ENCODE results near the gene PLVAP.

PLVAP gene

DNA sequence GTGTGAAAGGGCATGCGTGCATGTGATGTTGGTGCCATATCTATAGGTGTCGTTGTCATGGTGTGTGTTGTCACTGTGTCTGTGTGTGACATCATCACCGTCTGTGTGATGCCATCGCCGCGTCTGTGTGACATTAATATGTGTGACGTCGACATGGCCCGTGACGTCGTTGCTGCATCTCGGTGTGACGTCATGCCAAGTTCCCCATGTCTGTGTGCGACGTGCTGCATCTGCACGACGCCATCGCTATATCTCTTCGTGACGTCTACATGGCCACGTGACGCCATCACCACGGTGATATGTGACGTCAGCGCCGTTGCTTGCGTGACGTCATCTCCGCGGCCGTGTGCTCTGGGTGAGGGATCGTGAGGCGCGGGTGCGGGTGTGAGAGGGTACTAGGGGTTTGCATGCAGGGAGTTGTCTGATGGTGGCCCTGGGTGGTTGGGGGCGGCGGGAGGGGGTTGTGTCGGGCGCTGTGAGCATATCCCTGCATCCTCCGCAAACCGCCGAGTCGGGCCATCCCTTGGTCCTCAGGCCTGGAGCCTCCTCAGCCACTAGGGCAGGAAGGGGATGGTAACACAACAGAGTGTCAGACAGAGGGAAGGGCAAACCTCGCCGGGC lies 25.2 kb downstream of the PLVAP start:
- H3K4me1 ChIP-seq (ENCODE audit: insufficient read depth, low read length) = no peaks in the 10 kb centered on the region
- H3K27ac ChIP-seq (ENCODE audit: low read depth, low read length) = no peak overlapping the region
- no peak overlapping the region for H3K9ac ChIP-seq (ENCODE audit: low read length)
- H3K36me3 ChIP-seq (ENCODE audit: insufficient read depth, low read length) = no peaks in the 10 kb centered on the region
- H3K27me3 ChIP-seq (ENCODE audit: control insufficient read depth in 1 of 2, insufficient read depth in 2 of 2, low read length in 2 of 2) = peaks cover 5 to 11% of the 10 kb centered on the region in 2 donors
- H3K4me3 ChIP-seq (ENCODE audit: low read depth in 1 of 2, low read length in 2 of 2) = no peak overlapping the region
- H3K9me3 ChIP-seq (ENCODE audit: low read length) = no peaks in the 10 kb centered on the region

DNA sequence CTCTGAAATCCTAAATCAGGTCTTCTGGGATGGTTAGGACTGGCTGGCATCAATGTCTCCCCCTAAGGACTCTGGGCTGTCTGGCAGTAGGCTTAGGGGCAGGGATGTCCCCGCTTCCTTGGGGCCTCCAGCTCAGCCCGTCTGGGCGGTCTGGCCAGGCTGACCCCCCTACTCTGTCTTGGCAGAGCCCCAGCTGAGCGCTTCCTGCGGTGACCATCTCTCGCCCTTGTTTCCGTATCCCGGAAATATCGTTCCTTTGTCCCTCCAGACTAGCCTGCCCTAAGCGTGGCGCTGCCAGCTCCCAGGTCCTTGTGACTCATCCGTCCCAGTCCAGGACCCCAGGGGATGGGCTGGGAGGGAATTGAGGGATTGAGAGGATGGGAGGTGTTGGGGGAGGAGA lies 28.4 kb downstream of the PLVAP start:
- Histone ChIP-seq H3K9me3 (ENCODE audit: low read length) (no peaks in the 10 kb centered on the region), H3K4me3 (ENCODE audit: low read depth in 1 of 2, low read length in 2 of 2) (no peak overlapping the region), H3K27me3 (ENCODE audit: control insufficient read depth in 1 of 2, insufficient read depth in 2 of 2, low read length in 2 of 2) (peaks cover 5 to 11% of the 10 kb centered on the region in 2 donors), H3K36me3 (ENCODE audit: insufficient read depth, low read length) (no peaks in the 10 kb centered on the region), H3K9ac (ENCODE audit: low read length) (no peak overlapping the region), H3K27ac (ENCODE audit: low read depth, low read length) (no peak overlapping the region), H3K4me1 (ENCODE audit: insufficient read depth, low read length) (no peaks in the 10 kb centered on the region)

DNA sequence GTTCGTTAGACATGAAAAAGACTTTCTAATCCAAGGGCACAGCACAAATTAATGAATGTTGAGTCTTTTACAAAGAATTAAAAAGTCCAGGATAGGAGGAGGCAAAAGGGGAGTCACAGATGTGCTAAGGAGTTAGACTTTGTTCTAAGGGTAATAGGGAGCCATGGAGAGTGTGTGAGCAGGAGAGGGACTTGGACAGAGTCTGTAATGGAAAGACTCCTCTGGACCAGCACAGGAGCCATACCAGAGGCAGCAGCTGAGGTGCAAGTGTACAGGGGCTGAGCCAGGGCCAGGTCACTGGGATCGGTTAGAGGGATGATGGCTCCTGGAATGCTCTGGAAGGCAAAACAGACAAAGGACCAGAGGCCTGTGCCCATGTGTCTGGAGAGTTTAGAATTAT lies 29.3 kb downstream of the PLVAP start:
- H3K4me3 ChIP-seq (ENCODE audit: low read depth in 1 of 2, low read length in 2 of 2) = no peak overlapping the region
- H3K36me3 ChIP-seq (ENCODE audit: insufficient read depth, low read length) = no peaks in the 10 kb centered on the region
- no peaks in the 10 kb centered on the region for H3K4me1 ChIP-seq (ENCODE audit: insufficient read depth, low read length)
- H3K27ac ChIP-seq (ENCODE audit: low read depth, low read length) = no peak overlapping the region
- H3K9ac ChIP-seq (ENCODE audit: low read length) = no peak overlapping the region
- H3K27me3 ChIP-seq (ENCODE audit: control insufficient read depth in 1 of 2, insufficient read depth in 2 of 2, low read length in 2 of 2) = peaks cover 5 to 11% of the 10 kb centered on the region in 2 donors
- H3K9me3 ChIP-seq (ENCODE audit: low read length) = no peaks in the 10 kb centered on the region

DNA sequence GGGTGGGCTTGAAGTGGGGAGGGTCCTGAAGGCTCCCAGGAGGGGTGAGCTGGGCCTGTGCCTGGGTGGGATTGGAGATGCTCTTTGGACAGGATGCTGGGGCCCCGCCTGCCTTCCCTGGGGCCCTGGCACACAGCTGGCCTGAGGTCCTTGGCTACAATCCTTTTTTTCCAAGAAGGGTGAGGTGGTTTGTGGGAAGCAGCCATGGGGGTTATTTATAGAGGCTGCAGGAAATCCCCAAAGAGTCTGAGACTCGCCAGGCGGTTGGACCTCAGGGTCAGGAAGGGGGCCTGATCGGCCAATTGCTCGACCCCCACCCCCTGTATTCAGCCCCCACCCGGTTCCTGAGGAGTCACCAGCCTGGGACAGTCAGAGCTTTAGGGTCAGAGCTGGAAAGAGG lies 29.8 kb downstream of the PLVAP start:
- Histone ChIP-seq H3K4me3 (ENCODE audit: low read depth in 1 of 2, low read length in 2 of 2) (no peak overlapping the region), H3K27ac (ENCODE audit: low read depth, low read length) (no peak overlapping the region)

DNA sequence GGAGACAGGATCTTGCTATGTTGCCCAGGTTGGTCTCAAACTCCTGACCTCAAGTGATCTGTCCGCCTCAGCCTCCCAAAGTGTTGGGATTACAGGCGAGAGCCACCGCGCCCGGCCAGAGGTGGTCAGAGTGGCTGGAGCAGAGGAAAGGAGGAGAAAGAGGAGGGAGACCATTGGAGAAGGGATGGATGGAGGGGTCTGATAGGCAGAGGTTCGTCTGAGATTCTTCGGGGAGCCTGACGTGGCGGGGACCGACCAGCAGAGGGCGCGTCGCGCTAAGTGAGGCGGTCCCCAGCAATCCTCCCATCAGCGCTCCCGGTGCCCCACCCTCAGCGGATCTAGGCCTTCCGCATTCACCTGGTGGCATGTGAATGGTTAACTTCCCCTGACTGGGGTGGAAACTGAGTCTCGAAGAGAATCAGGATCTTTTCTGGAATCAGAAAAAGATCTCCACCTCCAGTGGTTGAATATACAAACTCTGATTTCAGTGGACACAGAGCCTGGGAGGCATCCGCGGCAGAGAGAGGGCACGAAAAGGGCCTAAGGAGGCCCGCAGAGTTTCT lies 31.0 kb downstream of the PLVAP start:
- no peak overlapping the region for H3K4me3 ChIP-seq (ENCODE audit: low read depth in 1 of 2, low read length in 2 of 2)
- H3K27ac ChIP-seq (ENCODE audit: low read depth, low read length) = no peak overlapping the region
- no peaks in the 10 kb centered on the region for H3K36me3 ChIP-seq (ENCODE audit: insufficient read depth, low read length)
- H3K4me1 ChIP-seq (ENCODE audit: insufficient read depth, low read length) = no peaks in the 10 kb centered on the region
- peaks cover 5 to 10% of the 10 kb centered on the region in 2 donors for H3K27me3 ChIP-seq (ENCODE audit: control insufficient read depth in 1 of 2, insufficient read depth in 2 of 2, low read length in 2 of 2)
- H3K9ac ChIP-seq (ENCODE audit: low read length) = no peak overlapping the region
- no peaks in the 10 kb centered on the region for H3K9me3 ChIP-seq (ENCODE audit: low read length)

More for the DNA sequence above, 29.8 kb downstream of the PLVAP start:
- no peaks in the 10 kb centered on the region for H3K4me1 ChIP-seq (ENCODE audit: insufficient read depth, low read length)
- no peaks in the 10 kb centered on the region for H3K36me3 ChIP-seq (ENCODE audit: insufficient read depth, low read length)
- no peak overlapping the region for H3K9ac ChIP-seq (ENCODE audit: low read length)
- H3K9me3 ChIP-seq (ENCODE audit: low read length) = no peaks in the 10 kb centered on the region
- peaks cover 5 to 11% of the 10 kb centered on the region in 2 donors for H3K27me3 ChIP-seq (ENCODE audit: control insufficient read depth in 1 of 2, insufficient read depth in 2 of 2, low read length in 2 of 2)

- no peaks in the 10 kb centered on the region for H3K27me3 ChIP-seq (ENCODE audit: control insufficient read depth in 1 of 2, insufficient read depth in 2 of 2, low read length in 2 of 2)
- no peak overlapping the region for H3K27ac ChIP-seq (ENCODE audit: low read depth, low read length)
- peaks cover 8% of the 10 kb centered on the region for H3K4me1 ChIP-seq (ENCODE audit: insufficient read depth, low read length)
- no peak overlapping the region for H3K9ac ChIP-seq (ENCODE audit: low read length)
- H3K36me3 ChIP-seq (ENCODE audit: insufficient read depth, low read length) = no peaks in the 10 kb centered on the region
- no peaks in the 10 kb centered on the region for H3K9me3 ChIP-seq (ENCODE audit: low read length)
- no peak overlapping the region for H3K4me3 ChIP-seq (ENCODE audit: low read depth in 1 of 2, low read length in 2 of 2)
Measured at GRCh38 chr19:17341845-17342244, 35.3 kb downstream of the PLVAP start.

DNA sequence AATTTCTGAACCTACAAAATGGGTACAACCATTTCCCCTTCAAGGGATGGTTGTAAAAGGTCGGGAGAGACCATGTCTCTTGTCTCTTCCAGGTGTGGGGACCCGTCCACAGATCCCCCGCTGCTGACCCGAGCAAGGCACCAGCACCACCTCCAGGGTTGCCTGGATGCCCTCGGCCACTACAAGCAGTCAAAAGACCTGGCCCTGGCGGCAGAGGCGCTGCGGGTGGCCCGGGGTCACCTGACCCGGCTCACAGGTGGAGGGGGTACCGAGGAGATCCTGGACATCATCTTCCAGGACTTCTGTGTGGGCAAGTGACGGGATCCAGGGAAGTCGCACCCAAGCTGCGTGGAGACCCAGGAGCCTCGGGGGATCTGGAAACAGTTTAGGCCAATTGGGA lies 35.8 kb downstream of the PLVAP start:
- Histone ChIP-seq H3K27ac (ENCODE audit: low read depth, low read length) (no peak overlapping the region), H3K4me1 (ENCODE audit: insufficient read depth, low read length) (peaks cover 8% of the 10 kb centered on the region), H3K4me3 (ENCODE audit: low read depth in 1 of 2, low read length in 2 of 2) (no peak overlapping the region), H3K27me3 (ENCODE audit: control insufficient read depth in 1 of 2, insufficient read depth in 2 of 2, low read length in 2 of 2) (no peaks in the 10 kb centered on the region), H3K9ac (ENCODE audit: low read length) (no peak overlapping the region), H3K36me3 (ENCODE audit: insufficient read depth, low read length) (no peaks in the 10 kb centered on the region), H3K9me3 (ENCODE audit: low read length) (no peaks in the 10 kb centered on the region)

DNA sequence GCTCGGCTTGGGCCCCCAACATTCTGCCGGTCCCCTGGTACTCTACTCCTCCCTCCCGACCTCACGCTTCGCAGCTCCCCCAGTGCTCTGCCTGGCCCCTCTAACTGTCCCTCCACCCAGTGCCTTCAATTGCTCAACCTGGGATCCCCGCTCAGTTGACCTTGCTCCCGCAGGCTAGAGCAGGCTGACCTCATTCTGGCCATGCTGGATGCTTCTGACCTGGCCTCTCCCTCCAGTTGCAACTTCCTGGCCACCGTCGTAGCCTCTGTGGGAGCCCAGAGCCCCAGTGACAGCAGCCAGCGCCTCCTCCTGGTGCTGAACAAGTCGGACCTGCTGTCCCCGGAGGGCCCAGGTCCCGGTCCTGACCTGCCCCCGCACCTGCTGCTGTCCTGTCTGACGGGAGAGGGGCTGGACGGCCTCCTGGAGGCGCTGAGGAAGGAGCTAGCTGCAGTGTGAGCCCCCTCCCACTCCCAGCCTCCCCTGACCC lies 36.2 kb downstream of the PLVAP start:
- H3K36me3 ChIP-seq (ENCODE audit: insufficient read depth, low read length) = no peaks in the 10 kb centered on the region
- H3K9ac ChIP-seq (ENCODE audit: low read length) = no peak overlapping the region
- H3K27ac ChIP-seq (ENCODE audit: low read depth, low read length) = no peak overlapping the region
- H3K4me1 ChIP-seq (ENCODE audit: insufficient read depth, low read length) = peaks cover 8% of the 10 kb centered on the region
- H3K27me3 ChIP-seq (ENCODE audit: control insufficient read depth in 1 of 2, insufficient read depth in 2 of 2, low read length in 2 of 2) = no peaks in the 10 kb centered on the region
- no peaks in the 10 kb centered on the region for H3K9me3 ChIP-seq (ENCODE audit: low read length)
- H3K4me3 ChIP-seq (ENCODE audit: low read depth in 1 of 2, low read length in 2 of 2) = no peak overlapping the region

DNA sequence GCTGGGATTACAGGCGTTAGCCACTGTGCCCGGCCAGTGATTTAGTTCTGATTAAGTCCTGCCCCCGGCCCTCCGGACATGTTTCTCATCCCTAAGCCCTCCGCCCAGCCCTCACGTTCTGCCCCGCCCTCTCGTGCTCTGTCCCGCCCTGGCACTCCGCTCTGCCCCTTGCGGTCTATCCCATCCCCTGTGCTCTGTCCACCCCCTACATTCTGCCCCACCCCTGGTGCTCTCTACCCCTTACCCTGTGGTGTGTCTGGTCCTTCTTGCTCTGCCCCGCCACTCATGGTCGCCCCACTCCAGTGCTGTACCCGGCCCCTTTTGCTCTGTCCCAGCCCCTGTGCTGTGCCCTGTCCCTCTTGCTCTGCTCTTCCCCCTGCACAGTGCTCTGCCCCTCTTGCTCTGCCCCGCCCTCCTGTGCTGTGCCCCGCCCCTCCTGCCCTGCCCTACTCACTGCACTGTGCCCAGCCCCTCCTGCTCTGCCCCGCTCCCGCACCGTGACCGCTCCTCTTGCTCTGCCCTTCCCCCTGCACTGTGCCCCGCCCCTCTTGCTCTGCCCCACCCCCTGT lies 36.8 kb downstream of the PLVAP start:
- Histone ChIP-seq H3K36me3 (ENCODE audit: insufficient read depth, low read length) (no peaks in the 10 kb centered on the region), H3K27ac (ENCODE audit: low read depth, low read length) (no peak overlapping the region), H3K4me3 (ENCODE audit: low read depth in 1 of 2, low read length in 2 of 2) (no peak overlapping the region), H3K9me3 (ENCODE audit: low read length) (no peaks in the 10 kb centered on the region), H3K27me3 (ENCODE audit: control insufficient read depth in 1 of 2, insufficient read depth in 2 of 2, low read length in 2 of 2) (no peaks in the 10 kb centered on the region), H3K9ac (ENCODE audit: low read length) (no peak overlapping the region), H3K4me1 (ENCODE audit: insufficient read depth, low read length) (peaks cover 12% of the 10 kb centered on the region)

DNA sequence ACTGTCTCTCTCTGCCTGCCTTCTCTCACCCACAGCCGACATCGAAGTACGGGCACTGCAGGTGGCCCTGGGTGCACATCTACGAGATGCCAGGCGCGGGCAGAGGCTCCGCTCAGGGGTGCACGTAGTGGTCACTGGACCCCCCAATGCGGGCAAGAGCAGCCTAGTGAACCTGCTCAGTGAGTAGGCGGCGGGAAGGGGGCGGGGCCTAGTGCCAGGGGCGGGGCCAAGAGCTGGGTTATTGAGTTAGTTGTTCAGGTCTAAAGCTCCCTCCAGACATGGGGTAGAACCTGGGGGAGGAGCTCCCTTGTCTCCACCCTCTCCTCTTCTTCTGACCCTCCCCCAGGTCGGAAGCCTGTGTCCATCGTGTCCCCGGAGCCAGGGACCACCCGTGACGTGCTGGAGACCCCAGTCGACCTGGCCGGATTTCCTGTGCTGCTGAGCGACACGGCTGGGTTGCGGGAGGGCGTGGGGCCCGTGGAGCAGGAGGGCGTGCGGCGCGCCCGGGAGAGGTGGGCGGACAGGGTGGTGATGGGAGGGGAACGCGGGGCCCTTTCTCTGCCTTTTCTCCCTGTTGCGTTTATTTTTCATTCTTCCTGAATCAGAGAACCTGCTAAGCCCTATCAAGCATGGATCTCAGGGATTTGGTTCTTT lies 37.9 kb downstream of the PLVAP start:
- H3K27me3 ChIP-seq (ENCODE audit: control insufficient read depth in 1 of 2, insufficient read depth in 2 of 2, low read length in 2 of 2) = no peaks in the 10 kb centered on the region
- H3K27ac ChIP-seq (ENCODE audit: low read depth, low read length) = no peak overlapping the region
- H3K4me3 ChIP-seq (ENCODE audit: low read depth in 1 of 2, low read length in 2 of 2) = no peak overlapping the region
- peaks cover 19% of the 10 kb centered on the region for H3K4me1 ChIP-seq (ENCODE audit: insufficient read depth, low read length)
- no peaks in the 10 kb centered on the region for H3K9me3 ChIP-seq (ENCODE audit: low read length)
- no peak overlapping the region for H3K9ac ChIP-seq (ENCODE audit: low read length)
- H3K36me3 ChIP-seq (ENCODE audit: insufficient read depth, low read length) = no peaks in the 10 kb centered on the region

- Histone ChIP-seq H3K9me3 (ENCODE audit: low read length) (no peaks in the 10 kb centered on the region), H3K27ac (ENCODE audit: low read depth, low read length) (no peak overlapping the region), H3K27me3 (ENCODE audit: control insufficient read depth in 1 of 2, insufficient read depth in 2 of 2, low read length in 2 of 2) (no peaks in the 10 kb centered on the region), H3K9ac (ENCODE audit: low read length) (peak overlapping the region; percentile 34), H3K4me3 (ENCODE audit: low read depth in 1 of 2, low read length in 2 of 2) (peak overlapping the region; percentile 37 to 96), H3K4me1 (ENCODE audit: insufficient read depth, low read length) (peaks cover 25% of the 10 kb centered on the region), H3K36me3 (ENCODE audit: insufficient read depth, low read length) (no peaks in the 10 kb centered on the region)
Measured at GRCh38 chr19:17338433-17339078, 38.6 kb downstream of the PLVAP start.

Data from muscle layer of colon (tissue), 2 donors.